GM23338 (cell line): ENCODE measurements around the gene SRR. TPM values are rescaled to one million over a fixed set of nuclear protein-coding genes. Genes with fewer than 3 reads are reported as not detected.

Experiments used
- ATAC-seq: fragments of 200-7000 bp; cut with Tn5 transposase; 3 replicates; pipeline ENCODE4 v1.9.1; 2020
- DNase-seq: peaks from one replicate; pipeline ENCODE4 v3.0.0-alpha.2; 2015; ENCODE audit warnings: low spot score
- H2AFZ ChIP-seq: fragments of 200-600 bp; sonication (generic); 2 replicates; pipeline ENCODE4 v1.8.0; 2016; ENCODE audit warnings: antibody characterized with exemption, mild to moderate bottlenecking, moderate library complexity
- H3F3A ChIP-seq: fragments of 200-600 bp; sonication (generic); replicated peaks from 2 replicates; pipeline ENCODE4 v1.8.0; 2017; ENCODE audit warnings: antibody characterized with exemption, mixed run types, low read depth
- H3K27ac ChIP-seq: fragments of 200-600 bp; sonication (generic); 2 replicates; pipeline ENCODE4 v1.6.1; 2016; ENCODE audit warnings: low read depth
- H3K27me3 ChIP-seq: fragments of 200-600 bp; sonication (generic); 2 replicates; pipeline ENCODE4 v1.8.0; 2016; ENCODE audit warnings: mild to moderate bottlenecking, mixed run types, moderate library complexity; ENCODE audit not compliant: insufficient read depth
- H3K36me3 ChIP-seq: fragments of 200-600 bp; sonication (generic); 2 replicates; pipeline ENCODE4 v1.8.0; 2016; ENCODE audit warnings: mild to moderate bottlenecking; ENCODE audit not compliant: insufficient read depth
- H3K4me1 ChIP-seq: fragments of 200-600 bp; sonication (generic); 2 replicates; pipeline ENCODE4 v1.8.0; 2016; ENCODE audit warnings: mild to moderate bottlenecking, moderate library complexity; ENCODE audit not compliant: insufficient read depth
- H3K4me2 ChIP-seq: fragments of 200-600 bp; sonication (generic); 2 replicates; pipeline ENCODE4 v1.7.1; 2017; ENCODE audit warnings: mixed run types
- H3K4me3 ChIP-seq: fragments of 200-600 bp; sonication (generic); 2 replicates; pipeline ENCODE4 v1.6.1; 2016; ENCODE audit warnings: mixed run types
- H3K79me2 ChIP-seq: fragments of 200-600 bp; sonication (generic); replicated peaks from 2 replicates; pipeline ENCODE4 v1.8.0; 2017; ENCODE audit warnings: mild to moderate bottlenecking; ENCODE audit not compliant: insufficient read depth
- H3K9me2 ChIP-seq: fragments of 200-600 bp; sonication (generic); 2 replicates; pipeline ENCODE4 v1.8.0; 2017; ENCODE audit not compliant: insufficient read depth
- H4K20me1 ChIP-seq: fragments of 200-600 bp; sonication (generic); replicated peaks from 2 replicates; pipeline ENCODE4 v1.8.0; 2017; ENCODE audit warnings: mild to moderate bottlenecking; ENCODE audit not compliant: insufficient read depth
- H3K27ac Mint-ChIP-seq: 2 replicates; pipeline ENCODE4 v1.8.0; 2020; ENCODE audit warnings: inconsistent platforms, mild to moderate bottlenecking, moderate library complexity, mixed read lengths
- H3K27me3 Mint-ChIP-seq: 3 replicates; pipeline ENCODE4 v1.8.0; 2022; ENCODE audit warnings: low read depth, mild to moderate bottlenecking, moderate library complexity, mixed read lengths, inconsistent platforms; ENCODE audit not compliant: insufficient read depth, poor library complexity
- H3K36me3 Mint-ChIP-seq: 3 replicates; pipeline ENCODE4 v1.8.0; 2021; ENCODE audit warnings: low read depth, mild to moderate bottlenecking, inconsistent platforms, moderate library complexity, mixed read lengths
- H3K4me1 Mint-ChIP-seq: 3 replicates; pipeline ENCODE4 v1.8.0; 2020; ENCODE audit warnings: mild to moderate bottlenecking, inconsistent platforms, mixed read lengths
- H3K4me3 Mint-ChIP-seq: 3 replicates; pipeline ENCODE4 v1.8.0; 2021; ENCODE audit warnings: moderate library complexity, mild to moderate bottlenecking, inconsistent platforms, mixed read lengths
- H3K9me3 Mint-ChIP-seq: 3 replicates; pipeline ENCODE4 v1.8.0; 2020; ENCODE audit warnings: moderate library complexity, mild to moderate bottlenecking, inconsistent platforms, mixed read lengths
- CREB1 ChIP-seq: fragments of 250-450 bp; sonication (Bioruptor Pico); IDR thresholded peaks from 2 replicates; pipeline ENCODE4 v1.5.0; 2020; ENCODE audit warnings: low read depth, mild to moderate bottlenecking, moderate library complexity
- ETS1 ChIP-seq: IDR thresholded peaks from 2 replicates; pipeline ENCODE4 v1.6.1; 2016; ENCODE audit warnings: antibody characterized with exemption
- EZH2 ChIP-seq: fragments of 200-600 bp; sonication (generic); IDR thresholded peaks from one replicate; pipeline ENCODE4 v1.8.0; 2017; ENCODE audit warnings: antibody characterized with exemption, mild to moderate bottlenecking, low read depth; ENCODE audit not compliant: unreplicated experiment
- EZH2phosphoT487 ChIP-seq: fragments of 200-600 bp; sonication (generic); IDR thresholded peaks from one replicate; pipeline ENCODE4 v1.8.1; 2018; ENCODE audit warnings: antibody characterized with exemption; ENCODE audit not compliant: unreplicated experiment
- JUNB ChIP-seq: IDR thresholded peaks from one replicate; pipeline ENCODE4 v1.6.1; 2016; ENCODE audit warnings: antibody characterized with exemption; ENCODE audit not compliant: unreplicated experiment
- NANOG ChIP-seq: IDR thresholded peaks from 2 replicates; pipeline ENCODE4 v1.6.1; 2016; ENCODE audit warnings: antibody characterized with exemption, borderline replicate concordance
- POLR2AphosphoS5 ChIP-seq: IDR thresholded peaks from 2 replicates; pipeline ENCODE4 v1.6.1; 2016; ENCODE audit warnings: antibody characterized with exemption, low read depth
- REST ChIP-seq: IDR thresholded peaks from one replicate; pipeline ENCODE4 v1.6.1; 2018; ENCODE audit warnings: antibody characterized with exemption; ENCODE audit not compliant: unreplicated experiment
- STAT1 ChIP-seq: IDR thresholded peaks from one replicate; pipeline ENCODE4 v1.6.1; 2016; ENCODE audit warnings: antibody characterized with exemption; ENCODE audit not compliant: unreplicated experiment
- ZNF114 ChIP-seq: fragments of 250-450 bp; sonication (Bioruptor Pico); IDR thresholded peaks from 2 replicates; pipeline ENCODE4 v1.5.0; 2020; ENCODE audit warnings: mild to moderate bottlenecking, moderate library complexity
- ZNF331 ChIP-seq: fragments of 250-450 bp; sonication (Bioruptor Pico); IDR thresholded peaks from 2 replicates; pipeline ENCODE4 v1.5.0; 2020; ENCODE audit warnings: low read depth, mild to moderate bottlenecking, moderate library complexity
- polyA plus RNA-seq: library from polyadenylated mRNA; unstranded; fragments of >200 nt; fragmentation: Nextera tagmentation; extraction: Ambion mirVana; gene quantifications from 2 replicates; pipeline ENCODE4 v1.2.1, GENCODE V29; 2016
- total RNA-seq: library from RNA; depleted of rRNA; stranded (reverse); fragments of >200 nt; shearing (Covaris generic); gene quantifications from 2 replicates; pipeline ENCODE4 v1.2.3, GENCODE V29; 2014
- TF ChIP-seq, protein P1 (sequence below): fragments of 250-450 bp; sonication (Bioruptor Pico); IDR thresholded peaks from 2 replicates; pipeline ENCODE4 v1.5.0; 2020; ENCODE audit warnings: mild to moderate bottlenecking, moderate library complexity
- TF ChIP-seq, protein P2 (sequence below), 2 experiments: fragments of 200-600 bp in 1 of 2; sonication (generic) in 1 of 2; conservative IDR thresholded peaks; 2 replicates each; pipeline versions ENCODE4 v1.5.1 to v1.6.1; 2016 to 2017; ENCODE audit warnings: antibody characterized with exemption in 2 of 2, low read depth in 2 of 2, mild to moderate bottlenecking in 2 of 2, moderate library complexity in 1 of 2

The SRR gene
- total and polyA plus RNA-seq, 2 experiments from 2014 or later, result 2.8 to 5.4 TPM

DNA sequence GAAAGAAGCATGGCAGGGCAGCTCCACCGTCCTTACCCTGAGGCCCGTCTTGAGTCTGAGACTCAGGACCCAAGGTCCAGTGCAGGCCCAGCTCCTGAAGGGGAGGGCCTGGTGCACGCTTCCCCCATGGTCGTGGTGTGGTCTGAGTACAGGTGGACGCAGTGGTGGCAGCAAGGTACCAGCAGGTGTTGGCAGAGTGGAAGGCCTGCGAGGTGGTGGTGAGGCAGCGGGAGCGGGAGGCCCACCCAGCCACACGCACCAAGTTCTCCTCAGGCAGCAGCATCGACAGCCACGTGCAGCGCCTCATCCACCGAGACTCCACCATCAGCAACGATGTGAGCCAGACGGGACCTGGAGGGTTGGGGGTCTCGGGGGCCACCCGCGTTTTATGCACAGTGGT lies 69.4 kb downstream of the SRR start:
- Histone ChIP-seq H3K4me3 (no peak overlapping the region), H3K27me3 (no peaks in the 10 kb centered on the region), H3F3A (0 out of 2 replicates have a peak, but pooled peaks cover 3% of the 10 kb centered on the region), H3K4me1 (no peaks in the 10 kb centered on the region; the same call in 1 of the 2 replicates), H3K79me2 (no peaks in the 10 kb centered on the region), H3K27ac (no peak overlapping the region), H3K9me2 (no peaks in the 10 kb centered on the region), H3K4me2 (no peak overlapping the region), H4K20me1 (no peaks in the 10 kb centered on the region; the same call in none of the 2 replicates), H2AFZ (no peak overlapping the region), H3K36me3 (no peaks in the 10 kb centered on the region)
- Mint-ChIP-seq H3K9me3 (no peaks in the 10 kb centered on the region), H3K36me3 (peaks cover 27% of the 10 kb centered on the region), H3K27me3 (peaks cover 21% of the 10 kb centered on the region), H3K27ac (no peak overlapping the region), H3K4me3 (no peak overlapping the region), H3K4me1 (peaks cover 18% of the 10 kb centered on the region)
- DNase-seq (no peak), ATAC-seq (no peak)
- no peak for TF ChIP-seq REST
- TF ChIP-seq EZH2phosphoT487, result no peak
- no peak for TF ChIP-seq ZNF114 (CRISPR knock-in tag)
- TF ChIP-seq CREB1 (CRISPR knock-in tag), result no peak
- TF ChIP-seq POLR2AphosphoS5, result no peak
- no peak for TF ChIP-seq STAT1
- TF ChIP-seq, protein P1, sequence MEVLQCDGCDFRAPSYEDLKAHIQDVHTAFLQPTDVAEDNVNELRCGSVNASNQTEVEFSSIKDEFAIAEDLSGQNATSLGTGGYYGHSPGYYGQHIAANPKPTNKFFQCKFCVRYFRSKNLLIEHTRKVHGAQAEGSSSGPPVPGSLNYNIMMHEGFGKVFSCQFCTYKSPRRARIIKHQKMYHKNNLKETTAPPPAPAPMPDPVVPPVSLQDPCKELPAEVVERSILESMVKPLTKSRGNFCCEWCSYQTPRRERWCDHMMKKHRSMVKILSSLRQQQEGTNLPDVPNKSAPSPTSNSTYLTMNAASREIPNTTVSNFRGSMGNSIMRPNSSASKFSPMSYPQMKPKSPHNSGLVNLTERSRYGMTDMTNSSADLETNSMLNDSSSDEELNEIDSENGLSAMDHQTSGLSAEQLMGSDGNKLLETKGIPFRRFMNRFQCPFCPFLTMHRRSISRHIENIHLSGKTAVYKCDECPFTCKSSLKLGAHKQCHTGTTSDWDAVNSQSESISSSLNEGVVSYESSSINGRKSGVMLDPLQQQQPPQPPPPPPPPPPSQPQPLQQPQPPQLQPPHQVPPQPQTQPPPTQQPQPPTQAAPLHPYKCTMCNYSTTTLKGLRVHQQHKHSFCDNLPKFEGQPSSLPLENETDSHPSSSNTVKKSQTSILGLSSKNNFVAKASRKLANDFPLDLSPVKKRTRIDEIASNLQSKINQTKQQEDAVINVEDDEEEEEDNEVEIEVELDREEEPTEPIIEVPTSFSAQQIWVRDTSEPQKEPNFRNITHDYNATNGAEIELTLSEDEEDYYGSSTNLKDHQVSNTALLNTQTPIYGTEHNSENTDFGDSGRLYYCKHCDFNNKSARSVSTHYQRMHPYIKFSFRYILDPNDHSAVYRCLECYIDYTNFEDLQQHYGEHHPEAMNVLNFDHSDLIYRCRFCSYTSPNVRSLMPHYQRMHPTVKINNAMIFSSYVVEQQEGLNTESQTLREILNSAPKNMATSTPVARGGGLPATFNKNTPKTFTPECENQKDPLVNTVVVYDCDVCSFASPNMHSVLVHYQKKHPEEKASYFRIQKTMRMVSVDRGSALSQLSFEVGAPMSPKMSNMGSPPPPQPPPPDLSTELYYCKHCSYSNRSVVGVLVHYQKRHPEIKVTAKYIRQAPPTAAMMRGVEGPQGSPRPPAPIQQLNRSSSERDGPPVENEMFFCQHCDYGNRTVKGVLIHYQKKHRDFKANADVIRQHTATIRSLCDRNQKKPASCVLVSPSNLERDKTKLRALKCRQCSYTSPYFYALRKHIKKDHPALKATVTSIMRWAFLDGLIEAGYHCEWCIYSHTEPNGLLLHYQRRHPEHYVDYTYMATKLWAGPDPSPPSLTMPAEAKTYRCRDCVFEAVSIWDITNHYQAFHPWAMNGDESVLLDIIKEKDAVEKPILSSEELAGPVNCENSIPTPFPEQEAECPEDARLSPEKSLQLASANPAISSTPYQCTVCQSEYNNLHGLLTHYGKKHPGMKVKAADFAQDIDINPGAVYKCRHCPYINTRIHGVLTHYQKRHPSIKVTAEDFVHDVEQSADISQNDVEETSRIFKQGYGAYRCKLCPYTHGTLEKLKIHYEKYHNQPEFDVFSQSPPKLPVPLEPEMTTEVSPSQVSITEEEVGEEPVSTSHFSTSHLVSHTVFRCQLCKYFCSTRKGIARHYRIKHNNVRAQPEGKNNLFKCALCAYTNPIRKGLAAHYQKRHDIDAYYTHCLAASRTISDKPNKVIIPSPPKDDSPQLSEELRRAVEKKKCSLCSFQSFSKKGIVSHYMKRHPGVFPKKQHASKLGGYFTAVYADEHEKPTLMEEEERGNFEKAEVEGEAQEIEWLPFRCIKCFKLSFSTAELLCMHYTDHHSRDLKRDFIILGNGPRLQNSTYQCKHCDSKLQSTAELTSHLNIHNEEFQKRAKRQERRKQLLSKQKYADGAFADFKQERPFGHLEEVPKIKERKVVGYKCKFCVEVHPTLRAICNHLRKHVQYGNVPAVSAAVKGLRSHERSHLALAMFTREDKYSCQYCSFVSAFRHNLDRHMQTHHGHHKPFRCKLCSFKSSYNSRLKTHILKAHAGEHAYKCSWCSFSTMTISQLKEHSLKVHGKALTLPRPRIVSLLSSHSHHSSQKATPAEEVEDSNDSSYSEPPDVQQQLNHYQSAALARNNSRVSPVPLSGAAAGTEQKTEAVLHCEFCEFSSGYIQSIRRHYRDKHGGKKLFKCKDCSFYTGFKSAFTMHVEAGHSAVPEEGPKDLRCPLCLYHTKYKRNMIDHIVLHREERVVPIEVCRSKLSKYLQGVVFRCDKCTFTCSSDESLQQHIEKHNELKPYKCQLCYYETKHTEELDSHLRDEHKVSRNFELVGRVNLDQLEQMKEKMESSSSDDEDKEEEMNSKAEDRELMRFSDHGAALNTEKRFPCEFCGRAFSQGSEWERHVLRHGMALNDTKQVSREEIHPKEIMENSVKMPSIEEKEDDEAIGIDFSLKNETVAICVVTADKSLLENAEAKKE (CRISPR knock-in tag), result no peak
- no peak for TF ChIP-seq JUNB
- no peak for TF ChIP-seq EZH2
- TF ChIP-seq ZNF331, result no peak
- TF ChIP-seq ETS1, result no peak
- TF ChIP-seq NANOG, result no peak
- TF ChIP-seq, protein P2, sequence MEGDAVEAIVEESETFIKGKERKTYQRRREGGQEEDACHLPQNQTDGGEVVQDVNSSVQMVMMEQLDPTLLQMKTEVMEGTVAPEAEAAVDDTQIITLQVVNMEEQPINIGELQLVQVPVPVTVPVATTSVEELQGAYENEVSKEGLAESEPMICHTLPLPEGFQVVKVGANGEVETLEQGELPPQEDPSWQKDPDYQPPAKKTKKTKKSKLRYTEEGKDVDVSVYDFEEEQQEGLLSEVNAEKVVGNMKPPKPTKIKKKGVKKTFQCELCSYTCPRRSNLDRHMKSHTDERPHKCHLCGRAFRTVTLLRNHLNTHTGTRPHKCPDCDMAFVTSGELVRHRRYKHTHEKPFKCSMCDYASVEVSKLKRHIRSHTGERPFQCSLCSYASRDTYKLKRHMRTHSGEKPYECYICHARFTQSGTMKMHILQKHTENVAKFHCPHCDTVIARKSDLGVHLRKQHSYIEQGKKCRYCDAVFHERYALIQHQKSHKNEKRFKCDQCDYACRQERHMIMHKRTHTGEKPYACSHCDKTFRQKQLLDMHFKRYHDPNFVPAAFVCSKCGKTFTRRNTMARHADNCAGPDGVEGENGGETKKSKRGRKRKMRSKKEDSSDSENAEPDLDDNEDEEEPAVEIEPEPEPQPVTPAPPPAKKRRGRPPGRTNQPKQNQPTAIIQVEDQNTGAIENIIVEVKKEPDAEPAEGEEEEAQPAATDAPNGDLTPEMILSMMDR (conservative IDR thresholded peaks at IDR 0.05; ENCODE audit: low read depth in 2 of 2), result no peak
